Stimulated activated CD4-positive, alpha-beta T cell treated with anti-CD3 and anti-CD28 coated beads, Interleukin-1b, Interleukin-23, amount 100 ng/mL, for 1 hour (primary cell): Measurements from ENCODE around the gene CNTN5.

Source experiments
- DNase-seq, 2 donors: peaks; one replicate each; pipeline ENCODE4 v3.0.0-alpha.2; 2020; ENCODE audit warnings: low read depth in 2 of 2

Gene CNTN5

DNA sequence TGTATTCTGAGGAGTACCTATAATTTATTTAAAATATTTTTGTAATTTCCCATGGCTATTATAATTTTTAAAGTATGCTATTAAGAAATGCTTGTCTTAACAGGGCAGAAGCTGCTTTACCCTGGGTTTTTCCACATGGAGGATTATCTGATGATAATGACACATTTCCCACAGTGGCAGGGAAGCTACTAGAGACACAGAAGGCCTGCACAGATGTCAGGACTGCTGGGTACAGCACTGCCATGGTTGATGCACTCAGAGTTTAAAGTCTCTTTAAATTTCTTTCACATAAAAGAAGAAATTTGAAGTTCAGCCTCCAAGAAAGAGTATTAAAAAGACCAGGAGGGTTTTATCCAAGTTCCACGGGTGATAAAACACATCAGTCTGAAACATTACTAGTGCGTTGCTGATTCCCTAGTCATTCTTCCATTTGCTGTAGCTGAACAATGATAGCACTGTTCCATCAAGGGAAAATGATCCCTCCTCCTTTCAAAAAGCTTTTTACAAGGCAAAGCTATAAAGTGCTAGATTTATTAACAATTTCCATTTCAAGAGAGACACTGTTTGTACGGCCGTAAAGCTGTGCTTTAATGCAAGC lies 363.0 kb downstream of the CNTN5 start:
- no peak for DNase-seq

DNA sequence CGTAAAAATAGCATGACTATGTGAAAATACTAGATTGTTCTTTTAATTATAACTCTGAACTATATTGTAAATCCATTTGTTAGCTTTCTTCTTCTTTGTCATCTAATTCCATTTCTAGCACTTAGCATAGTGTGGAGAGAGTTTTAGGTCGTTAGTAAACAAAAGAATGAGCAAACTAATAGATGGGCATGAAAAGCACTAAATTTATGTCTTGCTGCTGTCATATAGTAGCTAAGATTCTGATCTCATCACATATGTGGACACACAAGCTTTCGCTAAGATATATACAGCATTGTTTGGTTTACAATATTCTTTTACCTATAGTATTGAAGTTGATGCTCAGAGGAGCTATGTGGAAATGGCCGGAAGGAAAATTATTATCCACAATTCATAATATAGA lies 370.5 kb downstream of the CNTN5 start:
- DNase-seq = no peak

DNA sequence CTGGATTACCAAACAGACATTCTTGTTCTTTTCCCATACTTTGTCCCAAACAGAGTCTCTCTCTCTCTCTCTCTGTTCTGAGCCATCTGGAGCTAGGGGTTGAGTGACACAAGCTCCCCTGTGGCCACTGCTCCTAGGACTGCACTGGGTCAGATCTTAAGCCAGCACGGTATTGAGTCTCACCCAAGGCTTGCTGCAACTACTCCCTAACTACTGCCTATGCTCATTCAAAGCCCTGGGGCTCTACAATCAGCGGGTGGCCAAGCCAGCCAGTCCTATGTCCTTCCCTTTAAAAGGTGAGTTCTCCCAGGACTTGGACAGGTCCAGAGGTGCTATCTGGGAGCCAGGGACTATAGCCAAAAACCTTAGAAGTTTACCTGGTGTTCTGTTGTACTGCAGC lies 385.6 kb downstream of the CNTN5 start:
- DNase-seq = no peak

DNA sequence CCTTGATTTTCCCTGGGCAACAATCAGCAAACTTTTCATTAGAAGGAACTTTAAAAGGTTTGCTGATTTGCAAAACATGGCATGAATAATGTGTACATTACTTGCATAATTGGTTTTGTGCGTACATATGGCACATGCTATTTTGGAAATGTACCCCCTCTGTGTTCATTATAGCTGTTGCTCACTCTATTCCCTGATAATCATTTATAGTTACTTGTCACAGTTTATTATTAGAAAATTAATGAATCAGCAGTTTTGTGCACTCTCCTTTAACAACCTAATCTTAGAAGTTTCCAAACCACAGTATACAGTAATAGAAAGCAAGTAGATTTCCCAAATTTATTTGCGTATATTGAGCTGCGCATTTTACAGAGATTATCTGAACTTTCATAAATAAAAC lies 389.9 kb downstream of the CNTN5 start:
- DNase-seq = no peak

DNA sequence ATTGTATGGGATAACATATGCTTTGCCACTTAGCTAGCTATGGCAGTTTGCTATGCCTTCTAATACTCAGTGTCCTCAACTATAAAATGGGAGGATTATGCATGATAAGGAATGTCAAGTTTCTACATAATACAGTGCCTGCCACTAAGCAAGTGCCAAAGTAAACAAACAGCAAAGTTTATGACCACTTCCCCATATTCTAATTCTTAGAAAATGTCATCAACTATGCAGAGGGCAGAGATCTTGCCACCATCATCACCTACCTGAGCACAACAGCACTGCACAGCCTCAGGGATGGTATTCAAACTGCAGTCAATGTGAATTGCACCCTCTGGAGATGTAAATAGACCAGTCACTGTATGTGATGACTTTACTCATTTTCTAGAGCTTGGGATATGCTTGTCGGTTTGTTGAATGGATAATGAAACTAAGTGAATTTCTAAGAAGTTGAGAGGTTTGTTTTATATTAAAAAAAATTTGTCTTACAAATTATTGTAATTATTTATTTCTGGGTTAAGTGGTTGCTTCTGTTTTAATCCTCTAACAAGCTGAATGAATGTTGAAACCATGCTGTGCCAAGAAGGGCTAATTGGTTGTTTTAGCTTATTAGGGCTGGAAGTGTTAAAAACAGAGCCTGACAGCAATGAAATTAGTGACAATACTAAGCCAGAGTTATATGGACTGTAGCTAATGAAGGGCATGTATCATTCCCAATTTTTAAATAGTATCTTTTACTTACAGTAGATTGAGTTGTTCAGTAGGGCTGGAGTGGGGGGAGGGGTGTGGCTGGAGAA lies 398.4 kb downstream of the CNTN5 start:
- no peak for DNase-seq

DNA sequence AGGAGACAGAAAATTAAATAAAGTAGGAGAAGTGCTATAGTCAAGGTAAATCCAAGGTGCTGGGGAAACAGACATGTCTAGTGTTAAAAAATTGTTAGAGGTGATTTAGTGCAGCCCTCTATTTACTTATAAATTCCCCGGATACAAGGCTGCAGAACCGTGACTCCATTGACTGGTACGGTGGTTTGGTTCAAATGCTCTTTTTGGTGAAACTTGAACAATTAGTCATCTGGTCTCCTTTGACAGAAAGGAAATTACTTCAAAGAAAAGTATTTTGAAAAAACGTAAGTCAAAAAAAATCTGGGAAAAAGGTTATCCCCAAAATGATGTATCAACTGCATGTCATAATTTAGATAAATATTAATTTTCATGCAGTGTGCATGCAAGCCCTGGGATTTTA lies 399.2 kb downstream of the CNTN5 start:
- DNase-seq = no peak

DNA sequence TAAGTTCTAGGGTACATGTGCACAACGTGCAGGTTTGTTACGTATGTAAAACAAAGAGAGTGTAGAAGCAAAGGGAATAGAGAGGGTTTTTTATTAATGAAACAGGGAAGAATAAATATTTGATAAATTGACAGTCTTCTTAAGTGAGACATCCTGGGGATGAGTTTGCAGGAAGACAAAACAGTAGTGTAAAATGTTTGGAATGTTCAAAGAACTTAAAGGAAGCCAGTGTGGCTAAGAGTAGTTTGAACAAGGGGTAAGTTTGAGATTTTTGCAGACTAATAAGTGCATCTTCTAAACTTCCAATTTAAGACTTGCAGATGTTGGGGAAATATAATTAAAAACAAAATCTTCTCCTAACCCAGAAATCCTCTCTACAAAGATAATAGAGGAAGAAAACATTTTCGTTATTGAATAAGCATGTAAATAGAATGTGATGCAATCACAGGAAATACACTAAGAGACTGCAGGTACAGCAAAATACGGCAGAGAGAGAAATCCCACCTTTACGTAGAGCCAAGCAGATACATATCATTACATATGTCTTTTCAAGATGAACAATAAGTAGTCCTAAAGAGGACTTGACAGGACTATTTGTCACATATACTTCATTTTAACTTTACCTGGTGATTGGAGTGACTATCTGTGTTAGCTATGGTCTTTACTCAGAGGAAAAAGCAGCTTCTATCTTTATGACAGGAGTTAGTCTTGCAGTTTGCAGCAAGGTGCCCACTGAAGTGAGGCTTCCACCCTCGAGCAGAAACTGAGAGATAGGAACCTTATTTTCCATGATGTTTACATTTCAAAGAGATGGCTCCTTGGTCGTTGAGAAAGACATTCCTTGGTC lies 402.1 kb downstream of the CNTN5 start:
- DNase-seq = no peak

DNA sequence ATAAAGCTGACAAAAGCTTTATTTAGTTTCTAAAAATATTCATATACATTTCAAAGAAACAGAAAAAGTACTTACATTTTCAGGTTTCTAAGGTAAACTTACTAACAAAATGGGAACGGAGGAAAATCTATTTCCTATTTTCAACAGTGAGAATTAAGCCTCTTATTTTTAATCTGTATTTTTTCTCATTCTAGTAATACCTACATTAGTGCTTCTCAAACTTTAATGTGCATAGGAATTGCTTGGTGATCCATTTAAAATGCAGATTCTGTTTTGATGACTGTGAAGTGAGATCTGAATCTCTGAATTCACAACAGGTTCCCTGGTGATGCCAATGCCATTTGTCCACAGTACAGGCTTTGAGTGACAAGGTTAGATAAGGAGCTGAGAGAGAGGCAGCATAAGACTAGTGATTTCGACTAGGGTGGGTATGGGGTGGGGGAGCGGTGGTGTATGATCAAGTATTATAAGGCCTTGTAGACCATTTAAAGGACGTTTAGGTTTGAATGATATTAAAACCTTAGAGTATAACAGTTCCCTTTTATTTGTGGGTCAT lies 402.8 kb downstream of the CNTN5 start:
- no peak for DNase-seq

DNA sequence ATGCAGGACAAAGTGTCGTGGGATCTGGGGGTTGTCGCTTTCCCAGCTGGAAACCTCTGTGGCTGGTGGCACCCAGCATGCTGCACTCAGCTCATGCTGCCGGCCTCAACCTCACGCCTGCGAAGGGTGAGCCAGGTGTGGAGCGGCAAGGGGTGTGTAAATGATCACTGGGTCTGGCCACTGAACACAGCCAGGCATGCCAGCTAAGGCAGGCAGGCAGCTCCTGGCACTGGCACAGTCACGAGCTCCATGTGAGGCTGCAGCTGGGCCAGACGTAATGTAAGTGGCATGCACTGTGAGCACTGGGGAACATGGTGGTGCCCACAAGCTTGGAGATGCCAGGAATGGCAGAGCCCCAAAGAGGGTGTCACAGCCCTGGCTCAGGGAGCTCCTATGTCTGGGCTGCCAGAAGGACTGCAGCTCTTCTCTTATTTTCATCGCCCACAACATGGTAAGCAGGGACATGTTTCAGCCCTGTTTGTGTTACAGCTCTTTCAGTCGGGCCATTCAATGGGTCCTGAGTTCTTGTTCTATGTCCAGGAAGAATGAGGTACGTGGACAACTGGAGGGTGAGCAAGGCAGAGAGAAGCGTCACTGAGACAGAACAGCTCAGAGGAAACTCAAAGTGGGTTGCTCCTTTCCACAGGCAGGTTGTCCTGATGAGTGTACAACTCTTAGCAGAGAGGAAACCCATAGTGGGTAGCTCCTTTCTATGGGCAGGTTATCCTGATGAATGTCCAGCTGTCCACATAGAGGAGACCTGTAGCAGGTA lies 403.8 kb downstream of the CNTN5 start:
- no peak for DNase-seq

DNA sequence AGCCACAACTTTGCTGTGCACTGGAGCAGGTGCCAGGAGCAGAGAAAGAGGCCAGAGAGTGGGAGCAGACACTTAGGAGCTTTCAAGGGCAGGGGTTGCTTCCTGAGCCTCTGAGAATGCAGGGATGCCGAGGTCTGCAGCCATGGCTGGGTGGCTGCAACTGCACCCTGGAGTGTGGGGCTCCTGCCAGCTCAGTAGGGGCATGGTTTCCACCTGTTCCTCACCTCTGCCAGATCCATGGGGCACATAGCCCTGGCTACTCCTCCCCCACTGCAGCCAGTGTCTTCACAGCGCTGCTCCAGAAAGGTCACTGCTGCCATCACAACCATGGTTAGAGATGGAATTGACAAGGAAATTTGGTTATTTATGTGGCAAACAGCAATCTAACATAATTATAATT lies 404.8 kb downstream of the CNTN5 start:
- DNase-seq = no peak

DNA sequence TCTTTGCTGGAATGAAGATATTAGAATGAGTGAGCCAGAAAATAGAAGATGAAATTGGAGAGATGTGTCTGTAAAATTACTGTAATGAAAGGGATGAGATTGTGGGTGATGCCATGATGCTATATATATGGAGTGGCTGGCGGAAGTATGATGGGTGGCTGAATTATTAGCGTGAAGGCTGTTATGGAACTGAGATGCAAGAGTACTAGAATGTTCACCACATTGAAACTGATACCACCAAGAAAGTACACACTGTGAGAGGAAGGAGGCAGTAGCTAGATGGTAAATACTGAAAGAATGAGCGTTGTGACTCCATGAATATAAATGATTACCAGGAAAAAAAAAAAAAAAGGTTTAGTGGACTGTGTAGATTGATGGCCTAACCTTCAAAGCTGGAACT lies 411.9 kb downstream of the CNTN5 start:
- DNase-seq = no peak

DNA sequence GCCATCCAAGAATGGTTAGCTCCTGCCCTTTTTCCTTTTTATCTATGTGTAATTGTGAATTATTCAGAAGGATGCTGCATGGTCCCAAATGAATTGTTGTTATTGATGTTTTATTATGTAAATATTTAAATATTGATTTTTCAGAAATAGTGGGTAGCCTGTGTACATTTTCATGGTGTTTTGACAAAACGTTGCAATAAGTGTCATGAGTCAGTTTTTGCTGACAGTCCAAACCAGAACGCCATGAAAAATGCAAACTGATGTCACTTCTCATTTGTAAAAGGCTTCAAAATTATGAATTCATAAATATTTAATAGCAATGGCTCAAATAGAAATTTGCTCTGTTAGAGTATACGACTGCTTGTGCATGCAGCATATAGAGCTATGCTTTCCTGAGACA lies 422.5 kb downstream of the CNTN5 start:
- no peak for DNase-seq

DNA sequence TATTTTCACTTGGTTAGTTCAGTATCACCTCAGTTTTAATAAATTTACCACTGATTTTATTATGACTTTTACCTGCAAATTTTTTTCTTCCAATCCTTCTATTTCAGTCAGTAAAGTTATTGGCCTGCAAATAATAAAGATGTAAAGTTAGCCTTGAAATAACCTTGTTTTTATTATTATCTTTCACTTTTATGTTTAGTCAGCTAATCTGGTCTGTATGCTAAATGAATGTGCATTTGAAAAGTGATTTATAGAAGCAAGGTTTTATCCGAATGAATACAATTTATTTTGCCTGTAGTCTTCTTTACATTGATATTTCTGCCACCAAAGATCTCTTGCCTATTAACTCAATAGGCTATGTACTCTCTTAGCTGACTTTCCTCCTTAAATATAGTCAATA lies 425.7 kb downstream of the CNTN5 start:
- DNase-seq = no peak

DNA sequence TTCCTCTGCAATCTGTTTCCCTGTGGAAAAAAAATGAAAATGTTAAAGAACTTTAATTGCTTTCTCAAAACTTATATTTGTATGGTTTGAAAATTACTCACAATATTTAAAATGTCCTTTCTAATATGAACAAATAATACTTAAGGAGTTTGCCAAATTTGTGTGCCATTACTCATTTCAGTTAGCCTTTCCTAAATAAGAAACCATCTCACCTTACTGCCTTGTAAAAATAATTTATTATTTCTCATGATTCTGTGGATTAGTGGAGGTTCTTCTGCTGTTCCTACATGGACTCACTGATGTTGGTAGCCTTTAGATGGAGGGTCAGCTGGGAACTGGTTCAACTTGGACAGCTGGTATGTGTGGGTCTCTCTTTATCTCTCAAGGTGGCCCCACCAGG lies 428.6 kb downstream of the CNTN5 start:
- no peak for DNase-seq

DNA sequence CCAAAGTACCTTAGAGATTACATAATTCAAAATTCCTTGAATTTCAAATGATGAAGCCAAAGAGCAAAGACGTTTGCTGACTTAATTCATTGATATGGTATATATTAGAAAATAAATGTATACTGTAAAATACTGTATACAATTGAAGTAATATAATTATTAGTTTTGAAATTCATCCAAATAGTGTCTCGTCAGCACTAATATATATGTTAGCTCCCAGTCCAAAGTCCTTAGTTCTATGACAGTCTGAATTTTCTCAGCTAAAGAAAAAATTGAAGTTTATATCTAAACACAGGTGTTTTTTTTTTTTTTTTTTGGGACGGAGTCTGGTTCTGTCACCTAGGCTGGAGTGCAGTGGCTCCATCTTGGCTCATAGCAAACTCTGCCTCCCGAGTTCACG lies 431.3 kb downstream of the CNTN5 start:
- DNase-seq = no peak

DNA sequence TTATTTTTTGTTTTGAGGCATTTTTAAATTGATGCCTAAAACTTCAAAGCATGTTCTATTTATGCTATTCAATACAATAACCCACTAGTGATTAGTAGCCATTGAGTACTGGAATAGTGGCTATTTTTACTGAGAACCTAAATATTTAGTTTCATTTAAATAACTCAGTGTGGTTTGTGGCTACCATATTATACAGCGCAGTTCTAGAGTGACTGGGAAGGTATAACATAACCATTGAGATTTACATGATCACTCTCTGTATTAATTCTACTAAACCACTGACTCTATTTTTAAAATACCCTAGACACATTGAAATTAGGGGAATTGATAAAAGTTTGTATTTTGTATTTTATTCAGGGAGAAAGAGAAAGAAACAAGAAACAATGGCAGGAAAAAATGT lies 441.2 kb downstream of the CNTN5 start:
- no peak for DNase-seq

DNA sequence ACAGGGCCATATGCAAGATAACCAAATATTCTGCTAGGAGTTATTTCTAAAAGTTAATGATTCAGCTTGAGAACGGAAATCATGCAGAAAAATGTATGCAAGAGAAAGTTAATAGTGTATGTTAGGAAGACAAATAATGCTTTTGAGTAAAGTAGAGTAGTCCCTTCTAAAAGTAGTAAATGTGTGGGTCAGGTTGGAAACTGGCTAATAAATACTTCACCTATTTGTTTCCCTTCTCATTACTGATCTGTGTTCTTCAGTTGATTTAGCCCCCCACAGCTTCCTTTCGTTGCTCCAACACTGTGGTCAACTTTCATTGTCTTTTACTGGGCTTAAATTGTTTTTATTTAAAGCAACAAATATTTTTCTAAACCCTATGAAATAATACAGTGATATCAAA lies 444.2 kb downstream of the CNTN5 start:
- DNase-seq = no peak

DNA sequence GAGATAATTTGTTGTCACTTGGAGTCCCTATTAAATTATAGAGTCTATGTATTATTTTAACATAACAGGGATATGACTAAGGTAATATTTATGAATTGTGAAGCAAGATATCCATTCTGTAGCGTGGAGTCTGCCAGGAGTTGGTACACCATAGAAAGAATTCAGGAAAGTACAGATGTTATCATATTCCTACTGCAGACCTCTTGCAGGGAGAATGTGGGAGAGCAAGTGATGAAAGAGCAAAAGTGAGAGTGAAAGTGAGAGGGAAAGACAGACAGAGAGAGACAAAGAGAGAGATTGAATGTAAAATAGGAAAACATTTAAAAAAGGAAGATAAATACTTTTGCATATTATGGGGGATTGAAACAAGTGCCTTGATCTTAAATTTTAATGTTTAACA lies 468.8 kb downstream of the CNTN5 start:
- DNase-seq = no peak

DNA sequence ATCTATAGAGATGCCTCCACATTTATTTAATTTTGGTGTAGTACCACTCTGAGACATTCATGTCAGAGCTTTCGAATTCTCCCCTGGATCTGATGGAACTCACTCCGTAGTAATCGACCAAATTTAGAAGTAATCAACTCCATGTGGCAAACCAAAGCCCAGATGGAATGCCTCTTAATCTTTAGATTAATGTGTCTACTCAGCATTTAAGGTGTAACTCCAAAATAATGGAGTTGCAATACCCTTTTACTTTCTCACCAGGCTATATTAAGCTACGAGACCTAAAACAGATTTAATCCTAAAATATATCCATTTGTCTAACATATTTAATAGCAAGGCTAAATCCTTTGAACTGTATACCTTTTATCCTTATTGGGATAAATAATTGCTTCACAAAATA lies 473.3 kb downstream of the CNTN5 start:
- DNase-seq = no peak

DNA sequence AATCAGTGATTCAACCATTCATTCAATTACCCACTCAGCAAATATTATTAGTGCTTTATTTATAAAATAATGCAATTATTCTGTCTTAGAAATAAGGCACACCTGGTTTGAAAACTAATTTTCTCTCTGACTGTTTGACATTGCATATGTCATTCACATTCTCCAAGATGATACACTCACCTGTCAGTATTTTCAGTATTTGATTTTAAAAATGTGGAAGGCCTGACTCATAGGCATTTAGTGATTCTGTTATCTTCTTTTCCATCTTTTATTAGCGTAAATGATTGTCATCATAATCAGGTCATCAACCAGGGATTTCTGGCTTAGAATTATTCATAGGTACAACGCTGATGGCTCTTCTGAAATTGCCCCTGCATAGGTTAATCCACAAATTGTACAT lies 480.9 kb downstream of the CNTN5 start:
- no peak for DNase-seq

DNA sequence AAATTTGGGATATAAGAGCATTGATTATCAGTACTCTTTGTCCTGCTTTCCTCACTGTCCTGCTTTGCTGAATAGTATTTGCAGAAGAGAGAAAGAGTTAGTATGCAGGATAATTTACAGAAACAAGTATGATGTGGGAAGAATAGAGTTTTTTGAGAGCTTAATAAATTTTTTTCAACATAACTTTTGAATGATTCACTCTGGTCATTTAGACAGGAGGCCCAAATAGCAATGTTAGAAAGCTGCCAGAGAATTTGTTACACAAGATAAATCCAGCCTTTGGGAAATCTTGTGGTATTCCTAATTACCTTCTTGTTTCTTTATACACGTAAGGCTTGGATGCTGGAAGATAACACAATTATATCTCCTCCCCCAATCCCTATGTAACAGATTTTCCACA lies 484.6 kb downstream of the CNTN5 start:
- DNase-seq = no peak

DNA sequence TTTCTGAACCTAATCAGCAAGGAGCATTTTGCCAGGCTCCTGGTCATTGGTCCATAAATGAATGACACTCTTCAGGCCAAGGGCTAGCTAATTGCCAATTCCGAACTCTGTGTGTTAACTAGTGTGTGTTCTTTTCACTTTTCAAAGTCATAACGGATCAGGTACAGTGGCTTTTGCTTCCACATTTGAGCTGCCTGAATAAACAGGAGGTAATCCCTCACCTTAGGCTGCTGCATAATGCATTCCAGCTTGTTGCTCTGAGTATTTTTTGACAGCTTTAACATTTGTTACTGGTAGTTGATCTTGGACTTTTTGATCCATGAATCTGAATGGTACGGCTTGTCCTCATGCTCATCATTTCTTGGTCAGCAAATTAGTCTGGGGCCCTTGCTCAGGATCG lies 485.1 kb downstream of the CNTN5 start:
- DNase-seq = no peak
